ENCODE measurements around the gene SIRT3.

DNA sequence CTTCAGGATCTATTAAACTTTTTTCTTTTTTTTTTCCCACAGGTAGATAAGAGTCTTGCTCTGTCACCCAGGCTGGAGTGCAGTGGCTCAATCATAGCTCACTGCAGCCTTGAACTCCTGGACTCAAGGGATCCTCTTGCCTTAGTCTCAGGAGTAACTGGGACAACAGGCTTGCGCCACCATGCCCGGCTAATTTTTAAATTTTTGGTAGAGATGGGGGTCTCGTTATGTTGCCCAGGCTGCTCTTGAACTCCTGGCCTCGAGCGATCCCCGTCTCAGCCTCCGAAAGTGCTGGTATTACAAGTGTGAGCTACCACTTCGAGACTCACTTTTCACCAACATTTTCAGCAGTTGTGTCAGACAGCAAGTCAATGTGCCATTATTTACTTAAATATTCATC, 962 bp downstream of the SIRT3 start:
- TF ChIP-seq CTCF (IDR thresholded peaks at IDR 0.05) (no peak), POLR2A (IDR thresholded peaks at IDR 0.05) (no peak)

All from body of pancreas (tissue), 4 donors.